ENCODE measurements around the gene CATSPER1.

- TF ChIP-seq CTCF (IDR thresholded peaks at IDR 0.05) (no peak), POLR2AphosphoS5 (IDR thresholded peaks at IDR 0.05; ENCODE audit: insufficient read depth in 1 of 2, low read depth in 1 of 2) (no peak)
Measured at GRCh38 chr11:66015936-66016792, 10.1 kb downstream of the CATSPER1 start.

Data from vagina (tissue), 2 donors.